Mesenchymal stem cell (in vitro differentiated cells and primary cell): ENCODE data around the gene PTPRR.

ENCODE experiments used
- DNase-seq: peaks from one replicate; pipeline ENCODE4 v3.0.0-alpha.2; 2013
- H2AFZ ChIP-seq: one replicate; pipeline ENCODE4 v1.6.1; 2013; ENCODE audit warnings: low read depth, mild to moderate bottlenecking, control low read depth, inconsistent platforms, low read length, moderate library complexity
- H2AK5ac ChIP-seq: 2 replicates; pipeline ENCODE4 v1.6.1; 2013; ENCODE audit warnings: low read length, moderate library complexity, mild to moderate bottlenecking, inconsistent platforms; ENCODE audit not compliant: severe bottlenecking
- H2BK120ac ChIP-seq: one replicate; pipeline ENCODE4 v1.6.1; 2013; ENCODE audit warnings: low read depth, mild to moderate bottlenecking, inconsistent platforms, low read length, moderate library complexity
- H2BK12ac ChIP-seq, 2 experiments: one replicate each; pipeline ENCODE4 v1.6.1; 2013; ENCODE audit warnings: inconsistent platforms in 2 of 2, low read length in 2 of 2, mild to moderate bottlenecking in 2 of 2, moderate library complexity in 2 of 2, control low read depth in 1 of 2
- H2BK15ac ChIP-seq: one replicate; pipeline ENCODE4 v1.6.1; 2013; ENCODE audit warnings: mild to moderate bottlenecking, low read depth, inconsistent platforms; ENCODE audit not compliant: poor library complexity, severe bottlenecking
- H2BK5ac ChIP-seq: 2 replicates; pipeline ENCODE4 v1.6.1; 2013; ENCODE audit warnings: low read depth, mild to moderate bottlenecking, low read length, control low read depth, inconsistent platforms; ENCODE audit not compliant: poor library complexity, severe bottlenecking
- H3K14ac ChIP-seq, 2 experiments: one replicate each; pipeline ENCODE4 v1.6.1; 2013; ENCODE audit warnings: inconsistent platforms in 2 of 2, low read length in 2 of 2, control low read depth in 1 of 2, mild to moderate bottlenecking in 1 of 2, moderate library complexity in 1 of 2
- H3K18ac ChIP-seq, 2 experiments: one replicate each; pipeline ENCODE4 v1.6.1; 2013; ENCODE audit warnings: inconsistent platforms in 2 of 2, low read length in 2 of 2, control low read depth in 1 of 2, low read depth in 1 of 2, mild to moderate bottlenecking in 1 of 2
- H3K23ac ChIP-seq, 2 experiments: one replicate each; pipeline ENCODE4 v1.6.1; 2013; ENCODE audit warnings: inconsistent platforms in 2 of 2, low read length in 2 of 2, mild to moderate bottlenecking in 2 of 2, moderate library complexity in 2 of 2, control low read depth in 1 of 2
- H3K27ac ChIP-seq: 2 replicates; pipeline ENCODE4 v1.5.1; 2013; ENCODE audit warnings: mild to moderate bottlenecking, moderate library complexity, low read length, control low read depth, inconsistent platforms; ENCODE audit not compliant: poor library complexity, severe bottlenecking
- H3K27me3 ChIP-seq, 2 experiments: 2 replicates each; pipeline versions ENCODE4 v1.6.1 to v1.7.0; 2013; ENCODE audit warnings: low read length in 2 of 2, mild to moderate bottlenecking in 2 of 2, moderate library complexity in 2 of 2, control low read depth in 1 of 2, inconsistent platforms in 1 of 2; ENCODE audit not compliant: control insufficient read depth in 1 of 2, insufficient read depth in 1 of 2
- H3K36me3 ChIP-seq, 2 experiments: 2 replicates each; pipeline versions ENCODE4 v1.6.1 to v1.7.0; 2013; ENCODE audit warnings: low read length in 2 of 2, control low read depth in 1 of 2, inconsistent platforms in 1 of 2, low read depth in 1 of 2, mild to moderate bottlenecking in 1 of 2; ENCODE audit not compliant: insufficient read depth in 2 of 2, control insufficient read depth in 1 of 2
- H3K4ac ChIP-seq, 2 experiments: one replicate each; pipeline ENCODE4 v1.6.1; 2013; ENCODE audit warnings: inconsistent platforms in 2 of 2, low read length in 2 of 2, mild to moderate bottlenecking in 2 of 2, moderate library complexity in 2 of 2, control low read depth in 1 of 2, low read depth in 1 of 2
- H3K4me1 ChIP-seq: 2 replicates; pipeline ENCODE4 v1.6.1; 2013; ENCODE audit warnings: low read depth, low read length, control low read depth; ENCODE audit not compliant: control insufficient read depth, insufficient read depth
- H3K4me2 ChIP-seq: 2 replicates; pipeline ENCODE4 v1.6.1; 2013; ENCODE audit warnings: low read length, mild to moderate bottlenecking, inconsistent platforms; ENCODE audit not compliant: poor library complexity, severe bottlenecking
- H3K4me3 ChIP-seq, 2 experiments: 2 replicates each; pipeline versions ENCODE4 v1.5.1 to v1.7.0; 2013; ENCODE audit warnings: low read length in 2 of 2, mild to moderate bottlenecking in 2 of 2, control low read depth in 1 of 2, low read depth in 1 of 2; ENCODE audit not compliant: insufficient read depth in 1 of 2
- H3K79me1 ChIP-seq: replicated peaks from 2 replicates; pipeline ENCODE4 v1.6.1; 2013; ENCODE audit warnings: mild to moderate bottlenecking, control low read depth, low read length, inconsistent platforms; ENCODE audit not compliant: poor library complexity, severe bottlenecking
- H3K9ac ChIP-seq: 2 replicates; pipeline ENCODE4 v1.7.0; 2013; ENCODE audit warnings: mild to moderate bottlenecking, low read length, moderate library complexity
- H3K9me3 ChIP-seq: 2 replicates; pipeline ENCODE4 v1.7.0; 2013; ENCODE audit warnings: mild to moderate bottlenecking, low read length; ENCODE audit not compliant: control insufficient read depth
- H4K8ac ChIP-seq: one replicate; pipeline ENCODE4 v1.6.1; 2013; ENCODE audit warnings: inconsistent platforms, mild to moderate bottlenecking, low read length, moderate library complexity
- H4K91ac ChIP-seq: one replicate; pipeline ENCODE4 v1.6.1; 2013; ENCODE audit warnings: mild to moderate bottlenecking, low read length, inconsistent platforms
- WGBS: methylation state at CpG from one replicate; pipeline ENCODE4 v1.1.7; 2013; ENCODE audit warnings: mixed read lengths; 5-methylcytosine and 5-hydroxymethylcytosine counted together

The PTPRR gene

DNA sequence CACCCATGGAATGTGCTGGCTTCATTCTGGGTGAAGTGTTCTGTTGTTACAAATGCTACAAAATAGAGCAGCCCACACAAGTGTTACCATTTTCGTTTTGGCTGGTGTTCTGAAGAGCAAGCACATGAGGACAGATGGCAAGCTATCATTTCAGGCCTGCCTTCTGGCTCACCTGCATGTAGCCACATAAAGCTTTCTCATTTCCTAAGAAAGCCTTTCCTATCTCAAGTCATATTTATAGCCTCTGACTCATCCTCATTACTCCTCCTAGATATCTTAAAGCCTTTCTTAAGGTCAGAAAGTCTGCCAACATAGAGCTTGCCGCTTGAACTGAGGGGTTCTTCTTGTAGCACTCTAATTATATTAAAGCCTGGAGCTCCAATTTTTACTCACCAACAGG, 89.0 kb downstream of the PTPRR start:
- no peak overlapping the region for H4K8ac ChIP-seq
- H2BK120ac ChIP-seq, result no peak overlapping the region
- no peaks in the 10 kb centered on the region for H3K9me3 ChIP-seq
- no peak overlapping the region for H2BK15ac ChIP-seq
- no peak overlapping the region for H2BK5ac ChIP-seq
- H3K36me3 ChIP-seq, result no peaks in the 10 kb centered on the region
- no peak overlapping the region for H3K4me3 ChIP-seq
- no peak overlapping the region for H4K91ac ChIP-seq
- no peak overlapping the region for H3K14ac ChIP-seq
- no peak overlapping the region for H3K18ac ChIP-seq
- H2BK12ac ChIP-seq, result no peak overlapping the region
- H3K4me2 ChIP-seq, result no peak overlapping the region
- WGBS, result 43% methylated on average over 2 of the region's 2 CpGs
- H3K79me1 ChIP-seq, result no peaks in the 10 kb centered on the region
- no peaks in the 10 kb centered on the region for H3K4me1 ChIP-seq
- DNase-seq, result no peak
- H3K4ac ChIP-seq, result no peak overlapping the region
- H3K23ac ChIP-seq, result no peak overlapping the region
- H2AFZ ChIP-seq, result no peak overlapping the region
- H3K9ac ChIP-seq, result no peak overlapping the region
- H3K27me3 ChIP-seq, result peaks cover 0 to 3% of the 10 kb centered on the region in 2 experiments
- H2AK5ac ChIP-seq, result no peak overlapping the region
- H3K27ac ChIP-seq, result no peak overlapping the region

DNA sequence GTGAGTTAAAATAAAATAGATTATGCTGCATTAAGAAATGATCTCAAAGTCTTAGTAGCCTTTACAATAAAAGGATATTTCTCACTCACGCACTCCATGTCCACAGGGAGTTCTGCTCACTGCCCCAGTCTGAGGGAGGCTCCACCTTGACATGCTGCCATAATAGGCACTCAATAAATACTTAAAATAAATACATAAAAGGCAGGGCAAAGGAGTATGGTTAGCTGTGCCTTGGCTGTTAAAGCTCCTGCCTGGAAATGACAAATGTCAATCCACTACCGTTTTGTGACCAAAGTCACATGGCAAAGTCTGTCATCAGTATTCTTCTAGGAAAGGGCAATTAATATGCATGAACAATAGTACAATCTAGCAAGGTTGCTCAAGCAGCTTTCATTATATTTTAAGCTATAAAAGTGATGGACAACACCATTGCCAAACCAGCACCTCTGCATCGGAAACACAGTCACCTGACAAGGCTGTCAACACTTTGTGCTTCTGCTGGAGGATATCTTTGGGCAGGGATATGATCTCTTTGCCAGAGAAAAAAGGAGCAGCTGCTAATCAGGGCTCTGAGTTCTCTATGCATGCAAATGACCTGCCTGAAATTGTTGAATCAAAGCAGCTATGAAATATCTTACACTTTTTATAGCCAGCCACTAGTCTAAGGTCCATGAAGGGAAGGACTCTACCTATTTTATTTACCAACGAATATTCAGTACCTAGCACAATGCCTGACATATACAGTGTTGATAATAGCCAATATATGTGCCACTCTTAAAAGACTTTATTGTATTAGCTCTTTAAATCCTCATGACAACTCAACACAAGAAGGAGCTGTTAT, 90.1 kb downstream of the PTPRR start:
- H3K23ac ChIP-seq, result no peak overlapping the region
- H3K9ac ChIP-seq, result no peak overlapping the region
- no peak overlapping the region for H3K4ac ChIP-seq
- H4K91ac ChIP-seq, result no peak overlapping the region
- no peak overlapping the region for H2BK12ac ChIP-seq
- 85% methylated on average over 3 of the region's 4 CpGs for WGBS
- no peak overlapping the region for H2AK5ac ChIP-seq
- no peak overlapping the region for H2BK120ac ChIP-seq
- H3K27ac ChIP-seq, result no peak overlapping the region
- no peak overlapping the region for H3K4me2 ChIP-seq
- H3K9me3 ChIP-seq, result no peaks in the 10 kb centered on the region
- no peaks in the 10 kb centered on the region for H3K36me3 ChIP-seq
- H3K4me3 ChIP-seq, result no peak overlapping the region
- no peaks in the 10 kb centered on the region for H3K4me1 ChIP-seq
- H2BK15ac ChIP-seq, result no peak overlapping the region
- no peak overlapping the region for H2BK5ac ChIP-seq
- H3K27me3 ChIP-seq, result peaks cover 0 to 3% of the 10 kb centered on the region in 2 experiments
- H2AFZ ChIP-seq, result no peak overlapping the region
- H3K79me1 ChIP-seq, result no peaks in the 10 kb centered on the region
- no peak overlapping the region for H3K18ac ChIP-seq
- H3K14ac ChIP-seq, result no peak overlapping the region
- DNase-seq, result no peak
- H4K8ac ChIP-seq, result no peak overlapping the region

DNA sequence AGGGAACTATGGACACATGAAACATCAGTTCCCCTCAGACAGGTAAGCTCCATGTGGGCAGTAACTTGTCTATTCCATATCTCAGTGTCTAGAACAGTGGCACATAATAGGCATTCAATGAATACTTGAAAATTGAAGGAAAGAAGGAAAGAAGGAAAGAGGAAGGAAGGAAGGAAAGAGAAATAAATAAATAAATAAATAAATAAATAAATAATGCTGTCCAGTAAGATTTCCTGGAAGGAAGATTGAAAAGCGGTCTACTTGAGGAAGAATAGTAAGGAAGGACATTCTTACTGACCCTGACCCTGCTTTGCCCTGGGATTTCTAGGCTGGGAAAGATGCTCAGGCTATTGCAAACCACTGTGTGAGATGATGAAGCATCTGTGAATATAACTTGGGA, 91.5 kb downstream of the PTPRR start:
- no peak overlapping the region for H3K27ac ChIP-seq
- H3K4ac ChIP-seq, result no peak overlapping the region
- no peak overlapping the region for H3K9ac ChIP-seq
- 95% methylated on average over 1 of the region's 1 CpG for WGBS
- no peak overlapping the region for H3K18ac ChIP-seq
- H2BK15ac ChIP-seq, result no peak overlapping the region
- H3K4me1 ChIP-seq, result no peaks in the 10 kb centered on the region
- peaks cover 0 to 3% of the 10 kb centered on the region in 2 experiments for H3K27me3 ChIP-seq
- no peak overlapping the region for H4K91ac ChIP-seq
- no peak overlapping the region for H2BK120ac ChIP-seq
- no peak for DNase-seq
- H2AFZ ChIP-seq, result no peak overlapping the region
- no peaks in the 10 kb centered on the region for H3K36me3 ChIP-seq
- H3K14ac ChIP-seq, result no peak overlapping the region
- no peak overlapping the region for H2BK5ac ChIP-seq
- H3K4me3 ChIP-seq, result no peak overlapping the region
- no peaks in the 10 kb centered on the region for H3K79me1 ChIP-seq
- no peak overlapping the region for H2BK12ac ChIP-seq
- no peak overlapping the region for H3K23ac ChIP-seq
- no peaks in the 10 kb centered on the region for H3K9me3 ChIP-seq
- no peak overlapping the region for H3K4me2 ChIP-seq
- H2AK5ac ChIP-seq, result no peak overlapping the region
- H4K8ac ChIP-seq, result no peak overlapping the region

DNA sequence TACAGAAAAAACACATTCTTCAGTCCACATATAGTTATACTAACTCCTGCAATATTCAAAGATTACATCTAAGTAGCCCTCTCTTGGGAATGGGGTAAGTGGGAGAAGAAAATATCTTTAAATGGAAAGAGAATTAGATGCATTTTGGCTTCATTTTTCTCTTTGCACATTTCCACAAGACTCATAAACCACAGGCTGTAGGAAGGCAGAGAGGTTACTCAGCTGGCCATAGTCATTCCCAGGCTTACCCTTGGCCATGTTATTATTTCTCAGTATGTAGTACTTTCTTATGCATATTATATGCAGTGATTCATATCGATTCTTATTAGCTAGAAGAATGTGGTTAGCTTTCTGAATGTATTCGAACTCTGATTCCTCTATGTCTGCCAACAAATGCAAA, 92.2 kb downstream of the PTPRR start:
- Histone ChIP-seq H2BK120ac (no peak overlapping the region), H3K4me1 (no peaks in the 10 kb centered on the region), H3K27ac (no peak overlapping the region), H3K14ac (no peak overlapping the region), H2BK15ac (no peak overlapping the region), H3K9ac (no peak overlapping the region), H3K23ac (no peak overlapping the region), H4K8ac (no peak overlapping the region), H2AFZ (no peak overlapping the region), H2BK12ac (no peak overlapping the region), H3K27me3 (peaks cover 0 to 8% of the 10 kb centered on the region in 2 experiments), H3K4ac (no peak overlapping the region), H3K36me3 (no peaks in the 10 kb centered on the region), H3K4me2 (no peak overlapping the region), H2BK5ac (no peak overlapping the region), H3K18ac (no peak overlapping the region), H4K91ac (no peak overlapping the region), H3K9me3 (no peaks in the 10 kb centered on the region), H3K79me1 (no peaks in the 10 kb centered on the region), H3K4me3 (no peak overlapping the region), H2AK5ac (no peak overlapping the region)
- no CpG with 5 or more reads among the region's 2 CpGs for WGBS
- DNase-seq, result no peak
